Fibroblast of lung (primary cell): ENCODE data around the gene LIMK1. TPM values are rescaled to one million over a fixed set of nuclear protein-coding genes. Genes with fewer than 3 reads are reported as not detected.

Experiments
- DNase-seq, 2 donors: peaks; one replicate each; pipeline versions ENCODE4 v3.0.0 to v3.0.0-alpha.2; 2010; ENCODE audit warnings: low read depth in 2 of 2
- H2AFZ ChIP-seq: 2 replicates; pipeline ENCODE4 v1.5.1; 2012; ENCODE audit warnings: low read length, control low read depth, inconsistent platforms
- H3K27ac ChIP-seq: 2 replicates; pipeline ENCODE4 v1.5.1; 2011; ENCODE audit warnings: low read length, control low read depth; ENCODE audit not compliant: insufficient read depth
- H3K27me3 ChIP-seq: 2 replicates; pipeline ENCODE4 v1.5.1; 2011; ENCODE audit warnings: mild to moderate bottlenecking, low read length; ENCODE audit not compliant: control insufficient read depth, insufficient read depth
- H3K36me3 ChIP-seq: 2 replicates; pipeline ENCODE4 v1.5.1; 2011; ENCODE audit warnings: low read length; ENCODE audit not compliant: control insufficient read depth, insufficient read depth
- H3K4me1 ChIP-seq: 2 replicates; pipeline ENCODE4 v1.5.1; 2011; ENCODE audit warnings: low read length; ENCODE audit not compliant: control insufficient read depth, insufficient read depth; ENCODE audit errors: extremely low read depth
- H3K4me2 ChIP-seq: 2 replicates; pipeline ENCODE4 v1.5.1; 2011; ENCODE audit warnings: low read length, control low read depth; ENCODE audit not compliant: insufficient read depth; ENCODE audit errors: extremely low read depth
- H3K4me3 ChIP-seq, 4 experiments: fragments of 200-600 bp in 1 of 4; sonication (generic) in 1 of 4; replicated peaks in 1 of 4; 2 replicates each; pipeline ENCODE4 v1.5.1; 2011 to 2016; ENCODE audit warnings: low read length in 4 of 4, low read depth in 3 of 4, mild to moderate bottlenecking in 3 of 4, control low read depth in 2 of 4, inconsistent platforms in 1 of 4, mixed read lengths in 1 of 4; ENCODE audit not compliant: insufficient read depth in 1 of 4; ENCODE audit errors: control extremely low read depth in 1 of 4
- H3K79me2 ChIP-seq: 2 replicates; pipeline ENCODE4 v1.5.1; 2012; ENCODE audit warnings: mild to moderate bottlenecking, low read length, inconsistent platforms; ENCODE audit not compliant: control insufficient read depth, insufficient read depth
- H3K9ac ChIP-seq: 2 replicates; pipeline ENCODE4 v1.5.1; 2011; ENCODE audit warnings: mild to moderate bottlenecking, low read length, control low read depth; ENCODE audit not compliant: insufficient read depth
- H3K9me3 ChIP-seq: 2 replicates; pipeline ENCODE4 v1.5.1; 2012; ENCODE audit warnings: low read depth, low read length; ENCODE audit not compliant: control insufficient read depth, insufficient read depth
- H4K20me1 ChIP-seq: 2 replicates; pipeline ENCODE4 v1.5.1; 2011; ENCODE audit warnings: low read length; ENCODE audit not compliant: control insufficient read depth, insufficient read depth; ENCODE audit errors: extremely low read depth
- EZH2 ChIP-seq: IDR thresholded peaks from 2 replicates; pipeline ENCODE4 v1.5.1; 2012; ENCODE audit warnings: low read length, control low read depth, mild to moderate bottlenecking; ENCODE audit errors: missing control alignments
- polyA plus RNA-seq, 2 donors: library from polyadenylated mRNA; depleted of rRNA in 1 of 2; stranded (reverse) in 1 of 2; unstranded in 1 of 2; fragments of >200 nt; gene quantifications; 2 replicates each; pipeline ENCODE4 v1.2.1, GENCODE V29; 2011 to 2012; ENCODE audit warnings: missing spikeins in 1 of 2
- total RNA-seq: library from RNA; depleted of rRNA; stranded (reverse); fragments of >200 nt; gene quantifications from 2 replicates; pipeline ENCODE4 v1.2.1, GENCODE V29; 2014
- TF ChIP-seq, protein P1 (sequence below), 2 donors: IDR thresholded peaks in 1 of 2; conservative IDR thresholded peaks in 1 of 2; 1 replicate in 1 of 2; 2 replicates in 1 of 2; pipeline ENCODE4 v1.5.1; 2011 to 2012; ENCODE audit warnings: low read length in 2 of 2, control low read depth in 1 of 2, inconsistent platforms in 1 of 2, low read depth in 1 of 2, mild to moderate bottlenecking in 1 of 2

LIMK1 gene
- total and polyA plus RNA-seq, 2 donors (not counting 1 experiment from before 2014, with no cell fraction given), result 22.5 TPM

- no peak for DNase-seq
These were observed 29.9 kb upstream of the LIMK1 start for GRCh38 chr7:74053589-74054186.

DNA sequence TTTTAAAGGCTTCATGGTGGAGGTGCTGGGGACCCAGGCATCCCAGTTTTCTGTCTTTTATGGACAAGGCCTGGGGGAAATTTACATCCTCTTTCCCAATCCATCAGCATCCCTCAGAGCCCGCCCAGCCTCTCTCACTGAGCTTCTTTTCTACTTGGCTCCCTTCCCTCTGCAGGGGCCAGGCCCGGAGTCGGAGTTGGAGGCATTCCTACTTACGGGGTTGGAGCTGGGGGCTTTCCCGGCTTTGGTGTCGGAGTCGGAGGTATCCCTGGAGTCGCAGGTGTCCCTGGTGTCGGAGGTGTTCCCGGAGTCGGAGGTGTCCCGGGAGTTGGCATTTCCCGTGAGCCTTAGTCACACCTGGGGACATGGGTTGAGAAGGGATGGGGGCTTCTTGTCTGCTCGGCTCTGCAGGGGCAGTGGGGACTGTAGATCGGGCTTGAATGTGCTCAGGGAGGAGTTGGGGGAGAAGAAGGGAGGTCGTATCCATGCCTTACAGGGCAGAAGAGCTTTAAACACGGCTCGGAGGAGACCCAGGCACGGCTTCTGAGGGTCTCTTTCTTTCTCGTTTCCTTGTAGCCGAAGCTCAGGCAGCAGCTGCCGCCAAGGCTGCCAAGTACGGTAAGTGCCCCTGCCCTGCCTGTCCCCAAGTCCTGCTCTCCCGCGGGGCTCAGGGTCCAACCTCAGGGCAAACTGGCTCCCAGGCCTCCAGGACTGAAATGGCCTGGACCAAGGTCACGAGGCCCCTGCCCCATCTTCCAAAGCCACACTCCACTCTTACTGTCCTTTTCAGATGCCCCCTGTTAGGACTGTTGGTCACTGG lies 27.3 kb upstream of the LIMK1 start:
- H3K4me1 ChIP-seq, result no peaks in the 10 kb centered on the region
- no peak overlapping the region for H3K4me3 ChIP-seq
- H3K27me3 ChIP-seq, result peaks cover 3% of the 10 kb centered on the region
- H3K4me2 ChIP-seq, result no peak overlapping the region
- DNase-seq, result no peak
- no peak overlapping the region for H3K27ac ChIP-seq
- H2AFZ ChIP-seq, result no peak overlapping the region
- H3K36me3 ChIP-seq, result no peaks in the 10 kb centered on the region
- TF ChIP-seq, protein P1, sequence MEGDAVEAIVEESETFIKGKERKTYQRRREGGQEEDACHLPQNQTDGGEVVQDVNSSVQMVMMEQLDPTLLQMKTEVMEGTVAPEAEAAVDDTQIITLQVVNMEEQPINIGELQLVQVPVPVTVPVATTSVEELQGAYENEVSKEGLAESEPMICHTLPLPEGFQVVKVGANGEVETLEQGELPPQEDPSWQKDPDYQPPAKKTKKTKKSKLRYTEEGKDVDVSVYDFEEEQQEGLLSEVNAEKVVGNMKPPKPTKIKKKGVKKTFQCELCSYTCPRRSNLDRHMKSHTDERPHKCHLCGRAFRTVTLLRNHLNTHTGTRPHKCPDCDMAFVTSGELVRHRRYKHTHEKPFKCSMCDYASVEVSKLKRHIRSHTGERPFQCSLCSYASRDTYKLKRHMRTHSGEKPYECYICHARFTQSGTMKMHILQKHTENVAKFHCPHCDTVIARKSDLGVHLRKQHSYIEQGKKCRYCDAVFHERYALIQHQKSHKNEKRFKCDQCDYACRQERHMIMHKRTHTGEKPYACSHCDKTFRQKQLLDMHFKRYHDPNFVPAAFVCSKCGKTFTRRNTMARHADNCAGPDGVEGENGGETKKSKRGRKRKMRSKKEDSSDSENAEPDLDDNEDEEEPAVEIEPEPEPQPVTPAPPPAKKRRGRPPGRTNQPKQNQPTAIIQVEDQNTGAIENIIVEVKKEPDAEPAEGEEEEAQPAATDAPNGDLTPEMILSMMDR (conservative IDR thresholded peaks at IDR 0.05 in 1 of 2, IDR thresholded peaks at IDR 0.05 in 1 of 2; ENCODE audit: low read depth in 1 of 2, low read length in 2 of 2), result no peak
- no peak for TF ChIP-seq EZH2
- no peak overlapping the region for H3K9ac ChIP-seq
- H3K9me3 ChIP-seq, result no peaks in the 10 kb centered on the region
- no peaks in the 10 kb centered on the region for H4K20me1 ChIP-seq
- H3K79me2 ChIP-seq, result no peaks in the 10 kb centered on the region

More at GRCh38 chr7:74053589-74054186, 29.9 kb upstream of the LIMK1 start:
- Histone ChIP-seq H3K4me1 (no peaks in the 10 kb centered on the region), H2AFZ (no peak overlapping the region), H3K9ac (no peak overlapping the region), H3K27me3 (peaks cover 3% of the 10 kb centered on the region), H3K9me3 (no peaks in the 10 kb centered on the region), H3K79me2 (no peaks in the 10 kb centered on the region), H3K27ac (no peak overlapping the region), H3K4me2 (no peak overlapping the region), H3K36me3 (no peaks in the 10 kb centered on the region), H3K4me3 (no peak overlapping the region), H4K20me1 (peaks cover 2% of the 10 kb centered on the region)
- no peak for TF ChIP-seq EZH2
- TF ChIP-seq, protein P1 (conservative IDR thresholded peaks at IDR 0.05 in 1 of 2, IDR thresholded peaks at IDR 0.05 in 1 of 2; ENCODE audit: low read depth in 1 of 2, low read length in 2 of 2), result no peak

GRCh38 chr7:74057216-74057925 lies 26.2 kb upstream of the LIMK1 start:
- H4K20me1 ChIP-seq, result no peaks in the 10 kb centered on the region
- TF ChIP-seq, protein P1 (conservative IDR thresholded peaks at IDR 0.05 in 1 of 2, IDR thresholded peaks at IDR 0.05 in 1 of 2; ENCODE audit: low read depth in 1 of 2, low read length in 2 of 2), result no peak
- no peak for TF ChIP-seq EZH2
- no peak overlapping the region for H3K4me2 ChIP-seq
- no peak overlapping the region for H3K4me3 ChIP-seq
- H3K79me2 ChIP-seq, result no peaks in the 10 kb centered on the region
- H2AFZ ChIP-seq, result no peak overlapping the region
- no peaks in the 10 kb centered on the region for H3K27me3 ChIP-seq
- no peak overlapping the region for H3K9ac ChIP-seq
- no peak overlapping the region for H3K27ac ChIP-seq
- DNase-seq, result no peak
- peaks cover 4% of the 10 kb centered on the region for H3K4me1 ChIP-seq
- H3K36me3 ChIP-seq, result no peaks in the 10 kb centered on the region
- H3K9me3 ChIP-seq, result no peaks in the 10 kb centered on the region
